Neural progenitor cell (in vitro differentiated cells): ENCODE measurements around the gene SEC16A. TPM values are rescaled to one million over a fixed set of nuclear protein-coding genes. Genes with fewer than 3 reads are reported as not detected.
"Not testable (repeated sequence)": the region's sequence is repeated elsewhere in the genome, so short reads cannot be mapped to it uniquely, and the experiment has no call there.

Source experiments
- DNase-seq: peaks from one replicate; pipeline ENCODE4 v3.0.0-alpha.2; 2016; ENCODE audit warnings: low spot score
- H2AFZ ChIP-seq: fragments of 200-600 bp; sonication (generic); replicated peaks from 2 replicates; pipeline ENCODE4 v1.6.1; 2016; ENCODE audit warnings: antibody characterized with exemption
- H3F3A ChIP-seq: fragments of 200-600 bp; sonication (generic); 2 replicates; pipeline ENCODE4 v1.6.1; 2016; ENCODE audit warnings: antibody characterized with exemption, low read depth
- H3K27ac ChIP-seq: fragments of 200-600 bp; sonication (generic); 2 replicates; pipeline ENCODE4 v1.5.1; 2016; ENCODE audit warnings: mild to moderate bottlenecking
- H3K27me3 ChIP-seq: fragments of 200-600 bp; sonication (generic); 2 replicates; pipeline ENCODE4 v1.6.1; 2016; ENCODE audit warnings: mild to moderate bottlenecking, moderate library complexity
- H3K36me3 ChIP-seq: fragments of 200-600 bp; sonication (generic); 2 replicates; pipeline ENCODE4 v1.5.1; 2016
- H3K4me1 ChIP-seq: fragments of 200-600 bp; sonication (generic); 2 replicates; pipeline ENCODE4 v1.6.1; 2016; ENCODE audit warnings: mixed run types
- H3K4me2 ChIP-seq: fragments of 200-600 bp; sonication (generic); 2 replicates; pipeline ENCODE4 v1.6.1; 2016
- H3K4me3 ChIP-seq: fragments of 200-600 bp; sonication (generic); 2 replicates; pipeline ENCODE4 v1.5.1; 2016
- H3K79me2 ChIP-seq: fragments of 200-600 bp; sonication (generic); 2 replicates; pipeline ENCODE4 v1.6.1; 2016; ENCODE audit warnings: low read depth
- H3K9ac ChIP-seq: fragments of 200-600 bp; sonication (generic); 2 replicates; pipeline ENCODE4 v1.6.1; 2016
- H3K9me3 ChIP-seq: fragments of 200-600 bp; sonication (generic); 2 replicates; pipeline ENCODE4 v1.5.1; 2016; ENCODE audit warnings: low read depth
- H4K20me1 ChIP-seq: fragments of 200-600 bp; sonication (generic); 2 replicates; pipeline ENCODE4 v1.6.1; 2016; ENCODE audit warnings: low read depth
- H3K27ac Mint-ChIP-seq: 3 replicates; pipeline ENCODE4 v1.8.0; 2021; ENCODE audit warnings: mixed read lengths
- H3K27me3 Mint-ChIP-seq: 2 replicates; pipeline ENCODE4 v1.8.0; 2022; ENCODE audit warnings: low read depth, mild to moderate bottlenecking, inconsistent platforms, moderate library complexity, mixed read lengths; ENCODE audit not compliant: insufficient read depth
- H3K36me3 Mint-ChIP-seq: 3 replicates; pipeline ENCODE4 v1.8.0; 2021; ENCODE audit warnings: mixed read lengths
- H3K4me1 Mint-ChIP-seq: 3 replicates; pipeline ENCODE4 v1.8.0; 2021; ENCODE audit warnings: mixed read lengths
- H3K4me3 Mint-ChIP-seq: 3 replicates; pipeline ENCODE4 v1.8.0; 2021; ENCODE audit warnings: mild to moderate bottlenecking, moderate library complexity, mixed read lengths
- H3K9me3 Mint-ChIP-seq: 3 replicates; pipeline ENCODE4 v1.8.0; 2020; ENCODE audit warnings: mixed read lengths
- EZH2 ChIP-seq: fragments of 200-600 bp; sonication (generic); IDR thresholded peaks from 2 replicates; pipeline ENCODE4 v1.6.1; 2017; ENCODE audit warnings: antibody characterized with exemption, mild to moderate bottlenecking, moderate library complexity
- EZH2phosphoT487 ChIP-seq: fragments of 200-600 bp; sonication (generic); IDR thresholded peaks from 2 replicates; pipeline ENCODE4 v1.6.1; 2017; ENCODE audit warnings: antibody characterized with exemption
- total RNA-seq: library from RNA; depleted of rRNA; stranded (reverse); fragments of >200 nt; gene quantifications from 2 replicates; pipeline ENCODE4 v1.2.3, GENCODE V29; 2015; ENCODE audit warnings: low replicate concordance
- TF ChIP-seq, protein P1 (sequence below): fragments of 200-600 bp; sonication (generic); IDR thresholded peaks from 2 replicates; pipeline ENCODE4 v1.5.1; 2017; ENCODE audit warnings: antibody characterized with exemption, mild to moderate bottlenecking

SEC16A gene
- total RNA-seq, 1 donor from 2014 or later = 16.8 TPM

GRCh38 chr9:136407911-136408310, 74.9 kb downstream of the SEC16A start:
- Mint-ChIP-seq H3K4me1 (peaks cover 29% of the 10 kb centered on the region), H3K27ac (no peak overlapping the region), H3K4me3 (peak overlapping the region; percentile 61), H3K9me3 (no peaks in the 10 kb centered on the region), H3K27me3 (peaks cover 14% of the 10 kb centered on the region), H3K36me3 (peaks cover 11% of the 10 kb centered on the region)
- H3K9me3 ChIP-seq = no peaks in the 10 kb centered on the region
- no peak for TF ChIP-seq EZH2
- TF ChIP-seq, protein P1, sequence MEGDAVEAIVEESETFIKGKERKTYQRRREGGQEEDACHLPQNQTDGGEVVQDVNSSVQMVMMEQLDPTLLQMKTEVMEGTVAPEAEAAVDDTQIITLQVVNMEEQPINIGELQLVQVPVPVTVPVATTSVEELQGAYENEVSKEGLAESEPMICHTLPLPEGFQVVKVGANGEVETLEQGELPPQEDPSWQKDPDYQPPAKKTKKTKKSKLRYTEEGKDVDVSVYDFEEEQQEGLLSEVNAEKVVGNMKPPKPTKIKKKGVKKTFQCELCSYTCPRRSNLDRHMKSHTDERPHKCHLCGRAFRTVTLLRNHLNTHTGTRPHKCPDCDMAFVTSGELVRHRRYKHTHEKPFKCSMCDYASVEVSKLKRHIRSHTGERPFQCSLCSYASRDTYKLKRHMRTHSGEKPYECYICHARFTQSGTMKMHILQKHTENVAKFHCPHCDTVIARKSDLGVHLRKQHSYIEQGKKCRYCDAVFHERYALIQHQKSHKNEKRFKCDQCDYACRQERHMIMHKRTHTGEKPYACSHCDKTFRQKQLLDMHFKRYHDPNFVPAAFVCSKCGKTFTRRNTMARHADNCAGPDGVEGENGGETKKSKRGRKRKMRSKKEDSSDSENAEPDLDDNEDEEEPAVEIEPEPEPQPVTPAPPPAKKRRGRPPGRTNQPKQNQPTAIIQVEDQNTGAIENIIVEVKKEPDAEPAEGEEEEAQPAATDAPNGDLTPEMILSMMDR = no peak
- TF ChIP-seq EZH2phosphoT487 = no peak
- H2AFZ ChIP-seq = no peak overlapping the region
- peaks cover 31% of the 10 kb centered on the region for H4K20me1 ChIP-seq
- no peaks in the 10 kb centered on the region for H3F3A ChIP-seq
- H3K9ac ChIP-seq = no peak overlapping the region
- peaks cover 8% of the 10 kb centered on the region for H3K36me3 ChIP-seq
- no peak overlapping the region for H3K4me2 ChIP-seq
- no peak for DNase-seq
- no peaks in the 10 kb centered on the region for H3K27me3 ChIP-seq
- no peak overlapping the region for H3K27ac ChIP-seq
- H3K4me3 ChIP-seq = no peak overlapping the region
- peaks cover 42% of the 10 kb centered on the region for H3K79me2 ChIP-seq
- H3K4me1 ChIP-seq = peaks cover 13% of the 10 kb centered on the region

- not testable (repeated sequence) for H3K9me3 Mint-ChIP-seq, H3K27me3 ChIP-seq, H3K4me3 Mint-ChIP-seq, H3K27ac ChIP-seq, DNase-seq, H3K9me3 ChIP-seq, H3K4me3 ChIP-seq, H3F3A ChIP-seq, H3K4me2 ChIP-seq, H3K9ac ChIP-seq, H3K27ac Mint-ChIP-seq, H3K36me3 ChIP-seq, H2AFZ ChIP-seq
- Histone ChIP-seq H4K20me1 (peaks cover 31% of the 10 kb centered on the region), H3K79me2 (peaks cover 34% of the 10 kb centered on the region), H3K4me1 (peaks cover 13% of the 10 kb centered on the region)
- peaks cover 29% of the 10 kb centered on the region for H3K4me1 Mint-ChIP-seq
- H3K36me3 Mint-ChIP-seq = peaks cover 15% of the 10 kb centered on the region
- peaks cover 14% of the 10 kb centered on the region for H3K27me3 Mint-ChIP-seq
Measured at GRCh38 chr9:136407061-136407460, 75.8 kb downstream of the SEC16A start.

GRCh38 chr9:136405904-136406303, 76.9 kb downstream of the SEC16A start:
- H3K9me3 Mint-ChIP-seq, DNase-seq, H3K4me3 ChIP-seq, H3K36me3 ChIP-seq, H3K27ac Mint-ChIP-seq, H3K4me1 ChIP-seq, H2AFZ ChIP-seq, H3K9ac ChIP-seq, H3K9me3 ChIP-seq, H3K27me3 ChIP-seq, H3K4me3 Mint-ChIP-seq, H3K27ac ChIP-seq, H3K4me2 ChIP-seq: not testable (repeated sequence)
- H4K20me1 ChIP-seq = peaks cover 19% of the 10 kb centered on the region
- peaks cover 10% of the 10 kb centered on the region for H3F3A ChIP-seq
- H3K36me3 Mint-ChIP-seq = peaks cover 18% of the 10 kb centered on the region
- H3K4me1 Mint-ChIP-seq = peaks cover 19% of the 10 kb centered on the region
- peaks cover 22% of the 10 kb centered on the region for H3K79me2 ChIP-seq
- H3K27me3 Mint-ChIP-seq = peaks cover 16% of the 10 kb centered on the region

GRCh38 chr9:136405481-136405880, 77.4 kb downstream of the SEC16A start:
- H3K27me3 ChIP-seq = no peaks in the 10 kb centered on the region
- H3K9me3 ChIP-seq = no peaks in the 10 kb centered on the region
- no peak overlapping the region for H3K27ac Mint-ChIP-seq
- peaks cover 16% of the 10 kb centered on the region for H3K27me3 Mint-ChIP-seq
- peaks cover 9% of the 10 kb centered on the region for H3K4me1 ChIP-seq
- no peak overlapping the region for H3K4me3 Mint-ChIP-seq
- no peak overlapping the region for H3K4me2 ChIP-seq
- TF ChIP-seq, protein P1 = no peak
- TF ChIP-seq EZH2phosphoT487 = no peak
- TF ChIP-seq EZH2 = no peak
- H4K20me1 ChIP-seq = peaks cover 17% of the 10 kb centered on the region
- no peak overlapping the region for H3K4me3 ChIP-seq
- peaks cover 14% of the 10 kb centered on the region for H3F3A ChIP-seq
- H3K4me1 Mint-ChIP-seq = peaks cover 19% of the 10 kb centered on the region
- H3K36me3 ChIP-seq = peaks cover 3% of the 10 kb centered on the region
- no peak for DNase-seq
- H3K27ac ChIP-seq = no peak overlapping the region
- H2AFZ ChIP-seq = no peak overlapping the region
- H3K9me3 Mint-ChIP-seq = no peaks in the 10 kb centered on the region
- no peak overlapping the region for H3K9ac ChIP-seq
- H3K36me3 Mint-ChIP-seq = peaks cover 18% of the 10 kb centered on the region
- H3K79me2 ChIP-seq = peaks cover 18% of the 10 kb centered on the region
